GM20431 (cell line): Measurements from ENCODE around the gene CPA4.
"Not testable (repeated sequence)": the region's sequence is repeated elsewhere in the genome, so short reads cannot be mapped to it uniquely, and the experiment has no call there.

Experiments used
- in situ Hi-C: fragments of 300-500 bp; cut with MseI, MboI; formaldehyde crosslinking; loops from one replicate; pipeline ENCODE4 v1.15.0; 2020; ENCODE audit warnings: low sequenced_read_pairs; ENCODE audit not compliant: unreplicated experiment

CPA4 gene

GRCh38 chr7:130299866-130300265 is 6.9 kb downstream of the CPA4 start:
- in situ Hi-C loops, result no loop called here

GRCh38 chr7:130301501-130302020 is 8.6 kb downstream of the CPA4 start:
- in situ Hi-C loops, result no loop called here

GRCh38 chr7:130302649-130303048 is 9.7 kb downstream of the CPA4 start:
- in situ Hi-C loops, result no loop called here

GRCh38 chr7:130303127-130303526 is 10.2 kb downstream of the CPA4 start:
- in situ Hi-C loops, result no loop called here

GRCh38 chr7:130303551-130303950 is 10.6 kb downstream of the CPA4 start:
- in situ Hi-C loops, result no loop called here

GRCh38 chr7:130303982-130304381 is 11.0 kb downstream of the CPA4 start:
- in situ Hi-C loops, result no loop called here

- in situ Hi-C loops, result no loop called here
Measured at GRCh38 chr7:130304878-130305277, 11.9 kb downstream of the CPA4 start.

GRCh38 chr7:130305433-130306042 is 12.6 kb downstream of the CPA4 start:
- in situ Hi-C loops, result no loop called here

- in situ Hi-C loops, result no loop called here
Measured at GRCh38 chr7:130309986-130310385, 17.0 kb downstream of the CPA4 start.

- in situ Hi-C loops, result no loop called here
Measured at GRCh38 chr7:130314305-130314704, 21.3 kb downstream of the CPA4 start.

- in situ Hi-C loops, result no loop called here
Measured at GRCh38 chr7:130319541-130319940, 26.6 kb downstream of the CPA4 start.

- in situ Hi-C loops, result not testable (repeated sequence)
Measured at GRCh38 chr7:130321542-130322229, 28.7 kb downstream of the CPA4 start.

GRCh38 chr7:130322615-130323014 is 29.7 kb downstream of the CPA4 start:
- in situ Hi-C loops, result no loop called here

GRCh38 chr7:130324306-130324943 is 31.5 kb downstream of the CPA4 start:
- in situ Hi-C loops, result no loop called here

- in situ Hi-C loops, result no loop called here
Measured at GRCh38 chr7:130329681-130330080, 36.7 kb downstream of the CPA4 start.

- in situ Hi-C loops, result no loop called here
Measured at GRCh38 chr7:130332259-130333053, 39.5 kb downstream of the CPA4 start.

- in situ Hi-C loops, result no loop called here
Measured at GRCh38 chr7:130333832-130334231, 40.9 kb downstream of the CPA4 start.

GRCh38 chr7:130334274-130334673 is 41.3 kb downstream of the CPA4 start:
- in situ Hi-C loops, result no loop called here

GRCh38 chr7:130337410-130337971 is 44.5 kb downstream of the CPA4 start:
- in situ Hi-C loops, result no loop called here

- in situ Hi-C loops, result no loop called here
Measured at GRCh38 chr7:130338233-130338632, 45.3 kb downstream of the CPA4 start.
